RWPE2 (cell line): Measurements from ENCODE around the gene KRTAP10-6.

Experiments
- ATAC-seq: fragments of 200-7000 bp; cut with Tn5 transposase; 3 replicates; pipeline ENCODE4 v1.9.1; 2021; ENCODE audit warnings: low read depth
- DNase-seq: peaks from one replicate; pipeline ENCODE4 v3.0.0-alpha.2; 2020; ENCODE audit warnings: low spot score
- H3K27ac ChIP-seq: fragments of 450-650 bp; 2 replicates; pipeline ENCODE4 v1.5.1; 2017; ENCODE audit warnings: mild to moderate bottlenecking; ENCODE audit not compliant: poor library complexity, severe bottlenecking
- H3K27me3 ChIP-seq: fragments of 250-450 bp; sonication (Bioruptor Pico); 2 replicates; pipeline ENCODE4 v1.5.1; 2021; ENCODE audit warnings: mild to moderate bottlenecking, moderate library complexity; ENCODE audit not compliant: insufficient read depth, poor library complexity, severe bottlenecking
- H3K36me3 ChIP-seq: fragments of 250-450 bp; sonication (Bioruptor Pico); 2 replicates; pipeline ENCODE4 v1.5.1; 2020; ENCODE audit warnings: low read depth, mild to moderate bottlenecking, moderate library complexity
- H3K4me1 ChIP-seq: fragments of 250-450 bp; sonication (Bioruptor Pico); 2 replicates; pipeline ENCODE4 v1.5.1; 2021; ENCODE audit warnings: mild to moderate bottlenecking, moderate library complexity; ENCODE audit not compliant: insufficient read depth, poor library complexity, severe bottlenecking
- H3K4me3 ChIP-seq: fragments of 250-450 bp; sonication (Bioruptor Pico); 2 replicates; pipeline ENCODE4 v1.5.1; 2021; ENCODE audit warnings: mild to moderate bottlenecking, moderate library complexity; ENCODE audit not compliant: severe bottlenecking
- H3K9me3 ChIP-seq: fragments of 250-450 bp; sonication (Bioruptor Pico); 2 replicates; pipeline ENCODE4 v1.5.1; 2021; ENCODE audit warnings: mild to moderate bottlenecking, moderate library complexity; ENCODE audit not compliant: severe bottlenecking
- CTCF ChIP-seq: fragments of 450-650 bp; IDR thresholded peaks from one replicate; pipeline ENCODE4 v1.5.1; 2017; ENCODE audit warnings: mild to moderate bottlenecking, moderate library complexity; ENCODE audit not compliant: poor library complexity, severe bottlenecking

The KRTAP10-6 gene

GRCh38 chr21:44547656-44548331 lies 44.5 kb downstream of the KRTAP10-6 start:
- ATAC-seq (no peak), DNase-seq (no peak)
- no peaks in the 10 kb centered on the region for H3K9me3 ChIP-seq
- H3K27ac ChIP-seq = no peak overlapping the region
- no peaks in the 10 kb centered on the region for H3K27me3 ChIP-seq
- no peak overlapping the region for H3K4me3 ChIP-seq
- peaks cover 10% of the 10 kb centered on the region for H3K4me1 ChIP-seq
- no peaks in the 10 kb centered on the region for H3K36me3 ChIP-seq
- TF ChIP-seq CTCF = no peak

DNA sequence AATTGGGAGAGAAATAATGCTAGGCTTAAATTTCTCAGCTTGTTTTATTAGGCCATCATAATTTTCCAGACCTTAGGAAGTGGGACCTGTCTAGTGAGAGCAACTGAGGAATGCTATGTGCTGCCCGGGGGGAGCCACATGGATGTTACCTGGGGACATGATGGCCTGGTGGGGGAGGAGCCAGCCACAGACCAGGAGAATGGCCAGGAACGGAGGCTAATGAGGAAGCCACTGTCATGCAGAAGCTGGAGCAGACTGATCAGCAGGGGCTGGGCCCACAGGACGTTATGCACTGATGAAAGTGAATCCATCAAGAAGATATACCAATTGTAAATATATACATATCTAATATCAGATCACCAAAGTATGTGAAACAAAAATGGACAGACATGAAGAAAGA lies 47.7 kb downstream of the KRTAP10-6 start:
- Histone ChIP-seq H3K36me3 (no peaks in the 10 kb centered on the region), H3K27me3 (no peaks in the 10 kb centered on the region), H3K9me3 (no peaks in the 10 kb centered on the region), H3K27ac (no peak overlapping the region), H3K4me3 (no peak overlapping the region), H3K4me1 (peaks cover 10% of the 10 kb centered on the region)
- ATAC-seq (no peak), DNase-seq (no peak)
- no peak for TF ChIP-seq CTCF

DNA sequence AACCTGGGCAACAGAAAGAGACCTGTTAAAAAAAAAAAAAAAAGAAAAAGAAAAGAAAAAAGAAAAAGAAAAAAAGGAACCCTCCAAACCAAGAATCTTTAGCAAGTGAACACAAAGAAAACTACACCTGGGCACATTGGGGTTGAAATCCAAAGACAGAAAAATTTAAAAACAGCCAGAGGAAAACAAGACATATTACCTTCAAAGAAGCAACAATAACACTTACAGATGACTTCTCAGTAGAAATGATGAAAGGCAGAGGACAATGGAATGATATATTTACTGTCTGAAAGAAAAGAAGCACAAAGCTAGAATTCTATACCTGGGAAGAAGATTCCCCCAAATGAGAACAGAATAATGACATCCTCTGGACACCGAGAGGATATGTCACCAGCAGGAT lies 49.6 kb downstream of the KRTAP10-6 start:
- ATAC-seq (no peak), DNase-seq (no peak)
- no peaks in the 10 kb centered on the region for H3K4me1 ChIP-seq
- H3K4me3 ChIP-seq = no peak overlapping the region
- no peak for TF ChIP-seq CTCF
- no peaks in the 10 kb centered on the region for H3K27me3 ChIP-seq
- H3K9me3 ChIP-seq = no peaks in the 10 kb centered on the region
- H3K27ac ChIP-seq = no peak overlapping the region
- no peaks in the 10 kb centered on the region for H3K36me3 ChIP-seq
